Adipocyte (in vitro differentiated cells): ENCODE results near the gene UBAP1.
"Not testable (repeated sequence)": the region's sequence is repeated elsewhere in the genome, so short reads cannot be mapped to it uniquely, and the experiment has no call there.

Experiments
- DNase-seq: peaks from one replicate; pipeline ENCODE4 v3.0.0-alpha.2; 2015; ENCODE audit warnings: low read depth
- H3K27me3 ChIP-seq: replicated peaks from 2 replicates; pipeline ENCODE4 v1.7.0; 2013; ENCODE audit warnings: mild to moderate bottlenecking, low read length, moderate library complexity; ENCODE audit not compliant: control insufficient read depth, insufficient read depth
- H3K36me3 ChIP-seq: 2 replicates; pipeline ENCODE4 v1.7.0; 2013; ENCODE audit warnings: low read length, mild to moderate bottlenecking, moderate library complexity; ENCODE audit not compliant: control insufficient read depth, insufficient read depth, severe bottlenecking
- H3K4me1 ChIP-seq: 2 replicates; pipeline ENCODE4 v1.7.0; 2013; ENCODE audit warnings: mild to moderate bottlenecking, low read length, moderate library complexity; ENCODE audit not compliant: control insufficient read depth, insufficient read depth
- H3K4me3 ChIP-seq: 2 replicates; pipeline ENCODE4 v1.7.0; 2013; ENCODE audit warnings: mild to moderate bottlenecking, low read length, moderate library complexity
- H3K9ac ChIP-seq: 2 replicates; pipeline ENCODE4 v1.7.0; 2013; ENCODE audit warnings: mild to moderate bottlenecking, low read length, moderate library complexity
- H3K9me3 ChIP-seq: 2 replicates; pipeline ENCODE4 v1.7.0; 2013; ENCODE audit warnings: mild to moderate bottlenecking, low read length, moderate library complexity; ENCODE audit not compliant: control insufficient read depth

The UBAP1 gene

GRCh38 chr9:34272101-34272541 lies 93.3 kb downstream of the UBAP1 start:
- Histone ChIP-seq H3K4me1 (no peaks in the 10 kb centered on the region), H3K27me3 (no peaks in the 10 kb centered on the region), H3K4me3 (no peak overlapping the region)

DNA sequence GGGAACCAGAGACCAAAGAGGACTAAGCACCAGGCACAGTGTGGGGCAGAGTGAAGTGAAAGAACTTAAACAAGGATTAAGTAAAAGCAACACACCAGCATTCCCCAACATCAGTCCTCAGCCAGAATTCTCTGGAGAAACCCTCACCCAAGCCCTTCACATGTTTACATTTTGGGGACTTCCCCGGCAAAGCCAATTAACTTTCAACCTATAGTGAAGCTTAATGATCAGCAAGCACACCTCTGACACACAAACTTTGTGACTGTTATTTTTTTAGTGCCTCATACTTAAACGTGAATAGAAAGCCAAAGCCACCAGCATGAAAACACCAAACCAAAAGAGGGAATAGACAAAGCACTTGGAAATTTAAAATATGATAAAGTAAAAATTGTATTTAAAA lies 94.7 kb downstream of the UBAP1 start:
- not testable (repeated sequence) for H3K4me1 ChIP-seq, H3K9ac ChIP-seq, H3K27me3 ChIP-seq, H3K4me3 ChIP-seq, H3K9me3 ChIP-seq, H3K36me3 ChIP-seq, DNase-seq

More at GRCh38 chr9:34272101-34272541, 93.3 kb downstream of the UBAP1 start:
- Histone ChIP-seq H3K9ac (no peak overlapping the region), H3K9me3 (no peaks in the 10 kb centered on the region), H3K36me3 (no peaks in the 10 kb centered on the region)
- no peak for DNase-seq

GRCh38 chr9:34275811-34276210 lies 97.0 kb downstream of the UBAP1 start:
- Histone ChIP-seq H3K27me3 (no peaks in the 10 kb centered on the region), H3K36me3 (no peaks in the 10 kb centered on the region), H3K9me3 (no peaks in the 10 kb centered on the region), H3K4me1 (no peaks in the 10 kb centered on the region), H3K4me3 (no peak overlapping the region), H3K9ac (no peak overlapping the region)
- no peak for DNase-seq

GRCh38 chr9:34276772-34277171 lies 97.9 kb downstream of the UBAP1 start:
- Histone ChIP-seq H3K4me1 (peaks cover 4% of the 10 kb centered on the region), H3K9ac (no peak overlapping the region), H3K27me3 (no peaks in the 10 kb centered on the region), H3K36me3 (no peaks in the 10 kb centered on the region), H3K4me3 (no peak overlapping the region), H3K9me3 (no peaks in the 10 kb centered on the region)
- DNase-seq: no peak

DNA sequence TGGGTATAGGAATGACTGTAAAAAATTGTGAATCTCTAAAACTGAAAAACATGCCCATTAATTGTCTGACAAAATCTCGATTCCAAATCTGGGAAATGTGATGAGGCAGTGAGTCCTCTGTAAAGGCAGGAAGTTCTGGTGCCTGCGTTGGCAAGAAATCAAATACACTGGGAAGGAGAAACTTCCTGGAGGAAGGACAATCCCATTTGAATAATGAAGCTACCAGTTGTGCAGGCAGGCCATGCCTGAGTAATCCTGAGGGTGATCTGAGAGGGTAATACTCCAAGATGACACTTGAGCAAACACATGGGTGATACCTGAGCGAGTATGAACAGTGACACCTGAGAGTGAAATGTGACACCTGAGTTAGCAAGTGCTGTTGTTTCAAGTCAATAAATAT lies 100.6 kb downstream of the UBAP1 start:
- Histone ChIP-seq H3K9ac (no peak overlapping the region), H3K4me3 (no peak overlapping the region), H3K27me3 (no peaks in the 10 kb centered on the region), H3K4me1 (peaks cover 12% of the 10 kb centered on the region), H3K9me3 (no peaks in the 10 kb centered on the region), H3K36me3 (no peaks in the 10 kb centered on the region)
- no peak for DNase-seq

- Histone ChIP-seq H3K4me1 (peaks cover 12% of the 10 kb centered on the region), H3K27me3 (no peaks in the 10 kb centered on the region), H3K9me3 (no peaks in the 10 kb centered on the region), H3K36me3 (no peaks in the 10 kb centered on the region), H3K9ac (no peak overlapping the region), H3K4me3 (no peak overlapping the region)
- peak; percentile 7 for DNase-seq
Measured at GRCh38 chr9:34282096-34282495, 103.3 kb downstream of the UBAP1 start.

DNA sequence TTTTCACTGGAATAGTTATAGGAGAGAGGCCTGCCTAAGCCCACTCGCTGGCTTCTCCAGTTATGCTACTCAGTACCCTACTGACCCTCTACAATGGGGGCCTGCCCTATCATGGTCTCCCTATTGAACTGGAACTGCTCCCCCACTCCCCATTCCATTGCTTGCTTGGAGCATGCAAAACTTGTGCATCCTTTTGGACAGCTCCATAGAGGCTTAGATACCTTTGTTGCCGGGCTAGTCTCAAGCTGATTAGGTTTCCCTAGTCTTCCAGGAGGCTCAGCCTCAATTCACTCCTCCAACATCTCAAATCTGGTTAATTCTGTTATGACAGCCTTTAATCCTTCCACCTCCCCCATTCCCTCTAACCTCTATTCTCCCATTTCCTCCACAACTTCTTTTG lies 110.3 kb downstream of the UBAP1 start:
- no peak overlapping the region for H3K9ac ChIP-seq
- no peaks in the 10 kb centered on the region for H3K4me1 ChIP-seq

GRCh38 chr9:34291023-34291422 lies 112.2 kb downstream of the UBAP1 start:
- no peaks in the 10 kb centered on the region for H3K36me3 ChIP-seq
- no peaks in the 10 kb centered on the region for H3K27me3 ChIP-seq
- H3K9me3 ChIP-seq: no peaks in the 10 kb centered on the region
- H3K4me1 ChIP-seq: no peaks in the 10 kb centered on the region
- no peak overlapping the region for H3K4me3 ChIP-seq
- no peak for DNase-seq
- no peak overlapping the region for H3K9ac ChIP-seq

More for the DNA sequence above, 110.3 kb downstream of the UBAP1 start:
- DNase-seq: no peak
- H3K36me3 ChIP-seq: no peaks in the 10 kb centered on the region
- H3K9me3 ChIP-seq: no peaks in the 10 kb centered on the region
- no peak overlapping the region for H3K4me3 ChIP-seq
- H3K27me3 ChIP-seq: no peaks in the 10 kb centered on the region

DNA sequence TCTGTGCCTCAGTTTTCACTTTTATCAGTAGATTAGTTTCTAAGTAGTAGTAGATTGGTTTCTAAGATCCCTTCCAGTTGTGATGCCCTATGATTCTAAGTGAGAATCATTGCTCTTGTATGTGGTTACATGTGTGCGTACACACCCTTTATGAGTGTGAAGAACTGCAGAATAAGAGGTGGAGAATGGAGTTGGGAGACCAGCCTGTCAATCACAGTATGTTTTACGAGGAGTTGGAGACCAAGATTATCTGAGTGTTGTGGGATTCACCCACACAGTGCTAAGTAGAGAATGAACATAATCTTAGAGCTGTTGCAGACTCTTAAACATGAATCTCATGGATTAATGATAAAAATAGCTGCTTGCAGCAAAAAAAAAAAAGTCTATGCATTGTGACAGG lies 112.6 kb downstream of the UBAP1 start:
- H3K4me3 ChIP-seq: no peak overlapping the region
- H3K27me3 ChIP-seq: no peaks in the 10 kb centered on the region
- no peaks in the 10 kb centered on the region for H3K9me3 ChIP-seq
- no peak overlapping the region for H3K9ac ChIP-seq
- no peaks in the 10 kb centered on the region for H3K36me3 ChIP-seq
- no peaks in the 10 kb centered on the region for H3K4me1 ChIP-seq
- DNase-seq: no peak

DNA sequence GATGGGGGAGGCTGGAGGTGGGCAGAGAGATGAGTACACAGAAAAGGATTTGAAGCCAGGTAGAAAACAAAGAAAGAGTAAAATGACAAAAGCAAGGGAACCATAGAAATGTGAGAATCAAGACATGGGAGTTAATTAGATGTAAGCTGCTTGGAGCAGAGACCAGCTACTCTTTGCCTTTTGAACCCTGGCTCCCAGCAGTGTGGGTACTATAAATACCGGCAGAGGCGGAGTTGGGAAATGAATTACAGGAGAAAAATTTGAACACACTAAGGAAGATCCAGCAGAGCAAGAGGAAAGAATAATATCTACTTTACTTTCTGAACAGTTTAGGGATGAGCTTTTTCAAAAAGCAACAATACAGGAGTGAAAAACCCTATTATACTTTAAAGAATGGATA lies 113.7 kb downstream of the UBAP1 start:
- Histone ChIP-seq H3K9ac (no peak overlapping the region), H3K4me3 (no peak overlapping the region), H3K9me3 (no peaks in the 10 kb centered on the region), H3K4me1 (no peaks in the 10 kb centered on the region), H3K36me3 (no peaks in the 10 kb centered on the region), H3K27me3 (no peaks in the 10 kb centered on the region)
- no peak for DNase-seq

DNA sequence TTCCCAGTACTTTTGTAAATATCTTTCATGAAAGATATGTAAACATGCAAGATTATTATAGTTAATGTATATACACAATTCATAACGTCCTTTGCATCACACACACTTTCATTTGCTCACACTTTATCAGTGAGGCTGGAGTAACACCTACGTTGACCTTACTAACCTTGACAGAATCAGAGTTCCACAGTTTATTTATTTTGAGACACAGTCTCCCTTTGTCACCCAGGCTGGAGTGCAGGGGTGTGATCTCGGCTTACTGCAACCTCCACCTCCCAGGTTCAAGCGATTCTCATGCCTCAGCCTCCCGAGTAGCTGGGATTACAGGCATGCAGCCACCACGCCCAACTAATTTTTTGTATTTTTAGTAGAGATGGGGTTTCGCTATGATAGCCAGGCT lies 122.2 kb downstream of the UBAP1 start:
- H3K4me3 ChIP-seq: not testable (repeated sequence)

More for the DNA sequence above, 122.2 kb downstream of the UBAP1 start:
- not testable (repeated sequence) for H3K9ac ChIP-seq, H3K4me1 ChIP-seq, H3K36me3 ChIP-seq, DNase-seq, H3K9me3 ChIP-seq, H3K27me3 ChIP-seq
